DMS53 (cell line): ENCODE results near the gene ELL.

Source experiments
- DNase-seq: peaks from one replicate; lab custom pipeline; 2025; lab: John Stamatoyannopoulos, UW

ELL gene

DNA sequence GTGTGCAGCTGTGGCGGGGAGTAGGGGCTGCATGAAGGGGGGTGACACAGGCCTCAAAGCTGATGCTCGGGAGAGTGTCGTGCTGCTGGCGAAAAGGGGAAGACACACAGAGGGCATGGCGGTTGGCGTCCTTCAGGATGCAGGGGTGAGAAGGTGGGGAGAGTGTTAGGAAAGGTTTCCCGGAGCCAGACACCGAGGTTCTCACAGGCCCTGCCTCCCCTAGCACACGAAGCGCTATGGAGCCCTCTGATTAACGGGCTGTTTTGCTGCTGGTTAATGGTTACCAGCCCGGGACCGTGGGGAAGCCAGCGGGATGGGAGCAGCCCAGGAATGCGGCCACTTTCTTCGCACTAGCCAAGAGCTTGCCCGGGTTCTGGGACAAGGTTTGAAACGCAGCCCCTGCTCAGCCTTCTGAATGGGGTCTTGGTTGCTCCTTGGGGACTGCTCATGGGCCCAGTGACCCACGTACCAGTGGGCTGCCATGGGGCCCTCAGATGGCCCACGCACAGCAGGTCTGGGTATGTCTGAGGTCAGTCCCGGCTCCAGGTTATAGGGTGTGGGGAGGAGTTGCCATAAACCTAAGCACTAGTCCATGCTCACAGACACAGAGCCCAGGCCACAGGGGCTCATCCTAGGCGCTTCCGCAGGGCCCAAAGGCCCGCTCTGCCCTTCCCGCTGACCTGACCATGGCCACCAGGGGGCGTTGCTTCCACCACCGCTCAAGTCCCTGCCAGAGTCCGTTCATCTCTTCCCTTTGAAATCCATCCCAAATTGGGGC, 52.6 kb downstream of the ELL start:
- peak; percentile 62 for DNase-seq

DNA sequence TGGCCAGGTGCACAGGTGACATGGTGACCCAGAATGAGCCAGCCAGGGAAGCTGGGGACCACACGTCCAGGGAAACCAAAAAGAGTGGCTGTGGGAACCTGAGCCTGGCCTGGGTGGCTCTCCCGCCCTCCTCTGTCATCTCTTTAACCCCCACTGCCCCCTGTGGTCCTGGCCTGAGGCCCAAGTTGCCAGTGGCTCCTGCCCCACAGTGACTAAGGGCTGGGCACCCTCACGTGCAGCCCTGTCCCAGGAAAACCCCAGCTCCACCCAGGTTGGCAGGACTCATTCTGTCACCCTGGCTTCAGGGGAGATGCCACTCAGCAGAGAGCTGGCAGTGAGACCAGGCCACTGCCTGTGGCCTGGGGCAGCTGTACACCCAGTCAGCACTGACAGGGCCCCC, 53.4 kb downstream of the ELL start:
- DNase-seq: no peak

DNA sequence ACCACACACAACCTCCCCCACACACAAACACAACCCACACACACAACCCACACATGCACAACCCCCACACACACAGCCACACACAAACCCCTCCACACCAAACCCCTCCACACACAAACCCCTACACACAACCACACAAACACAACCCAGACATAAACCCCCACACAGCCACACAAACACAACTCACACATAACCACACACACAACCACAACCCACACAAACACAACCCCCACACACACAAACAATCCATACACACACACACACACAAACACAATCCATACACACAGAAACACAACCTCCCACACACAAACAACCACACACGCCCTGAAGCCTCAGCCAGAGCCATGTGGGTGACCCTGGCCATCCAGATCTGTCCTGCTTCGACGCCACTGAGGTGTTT, 53.9 kb downstream of the ELL start:
- no peak for DNase-seq

DNA sequence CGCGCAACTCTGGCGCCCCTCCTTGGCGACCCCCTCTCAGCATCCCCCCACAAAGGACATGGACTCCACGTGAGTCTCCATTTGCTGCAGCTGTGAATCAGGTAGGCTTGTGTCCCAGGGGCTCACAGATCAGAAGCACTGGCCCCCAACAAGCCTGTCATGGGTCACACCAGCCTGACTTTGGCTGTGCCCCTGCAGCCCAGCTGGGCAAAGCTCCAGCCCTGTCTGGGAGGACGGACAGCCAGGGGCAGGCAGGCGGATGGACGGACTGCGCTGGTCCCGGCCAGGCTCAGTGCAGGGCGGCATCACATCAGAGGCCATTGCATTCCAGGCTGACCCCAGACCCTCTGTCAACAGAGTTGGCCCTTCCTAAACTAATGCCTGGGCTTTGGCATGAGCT, 55.5 kb downstream of the ELL start:
- no peak for DNase-seq

DNA sequence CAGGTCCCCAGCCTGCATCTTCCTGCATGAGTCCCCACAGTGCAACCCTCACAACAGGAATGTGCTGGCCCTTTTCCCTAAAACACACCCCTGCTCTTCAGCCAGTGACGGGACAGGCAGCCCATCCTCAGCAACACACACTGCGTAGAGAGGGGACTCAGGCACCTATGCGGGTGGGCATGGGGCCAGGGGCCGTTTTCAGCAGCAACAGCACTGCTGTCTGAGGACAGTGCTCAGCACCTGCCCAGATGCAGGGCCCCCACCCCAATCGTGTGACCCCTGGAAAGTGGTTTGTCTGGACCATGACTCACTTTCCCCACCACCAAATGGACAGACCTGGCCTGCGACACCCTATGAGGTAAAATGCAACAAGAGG, 55.9 kb downstream of the ELL start:
- no peak for DNase-seq

DNA sequence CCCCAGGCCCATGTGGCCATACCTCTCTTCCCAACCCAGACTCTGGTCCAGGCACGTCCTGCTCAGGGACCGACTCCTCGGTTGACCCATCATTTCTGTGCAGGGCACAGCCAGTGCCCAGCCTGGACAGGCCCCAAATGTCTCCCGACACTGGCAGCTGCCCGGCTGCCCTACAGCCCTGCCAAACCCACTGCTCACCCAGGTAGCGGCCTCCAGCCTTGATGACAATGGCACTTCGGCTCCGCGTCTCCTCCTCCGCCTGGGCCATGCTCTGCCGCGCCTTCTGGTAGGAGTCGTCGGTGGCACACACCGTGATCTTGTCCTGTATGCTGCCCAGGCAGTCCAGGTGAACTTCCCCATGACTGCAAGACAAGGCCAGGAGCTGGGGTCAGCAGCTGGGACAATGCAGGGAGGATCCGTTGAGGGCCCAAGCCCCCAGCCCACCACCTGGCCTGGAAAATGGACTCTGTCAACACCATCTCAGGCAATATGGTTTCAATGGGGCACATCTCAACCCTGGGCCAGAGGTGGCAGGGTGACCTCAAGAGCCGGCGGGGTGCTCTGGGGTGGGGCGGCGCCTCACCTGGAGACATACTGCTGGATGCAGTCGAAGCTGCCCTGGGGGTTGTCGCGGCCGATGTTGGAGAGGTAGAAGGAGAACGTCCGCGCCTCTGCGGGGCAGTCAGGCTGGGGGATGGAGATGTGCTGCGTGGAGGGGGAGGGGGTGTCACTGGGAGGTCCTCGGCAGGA, 56.5 kb downstream of the ELL start:
- no peak for DNase-seq

DNA sequence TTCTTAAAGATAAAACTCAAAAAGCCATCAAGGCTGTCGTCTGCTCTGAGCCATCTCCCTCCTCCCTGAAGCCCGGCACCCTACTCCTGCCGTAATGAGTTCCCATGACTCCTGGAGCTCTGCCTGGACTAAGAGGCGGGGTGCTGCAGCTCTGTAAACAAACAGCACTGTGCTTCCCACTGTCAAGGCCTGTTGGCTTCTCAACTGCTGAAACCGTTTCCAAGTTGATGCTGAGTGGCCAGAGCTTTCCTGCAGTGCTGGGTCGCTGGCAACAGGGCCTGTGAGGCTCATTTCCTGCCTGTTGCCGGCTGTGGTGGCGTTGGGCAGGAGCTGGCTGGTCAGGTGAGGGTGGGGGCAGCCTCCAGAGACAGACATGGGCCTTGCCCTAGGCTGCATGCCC, 57.2 kb downstream of the ELL start:
- peak; percentile 55 for DNase-seq

DNA sequence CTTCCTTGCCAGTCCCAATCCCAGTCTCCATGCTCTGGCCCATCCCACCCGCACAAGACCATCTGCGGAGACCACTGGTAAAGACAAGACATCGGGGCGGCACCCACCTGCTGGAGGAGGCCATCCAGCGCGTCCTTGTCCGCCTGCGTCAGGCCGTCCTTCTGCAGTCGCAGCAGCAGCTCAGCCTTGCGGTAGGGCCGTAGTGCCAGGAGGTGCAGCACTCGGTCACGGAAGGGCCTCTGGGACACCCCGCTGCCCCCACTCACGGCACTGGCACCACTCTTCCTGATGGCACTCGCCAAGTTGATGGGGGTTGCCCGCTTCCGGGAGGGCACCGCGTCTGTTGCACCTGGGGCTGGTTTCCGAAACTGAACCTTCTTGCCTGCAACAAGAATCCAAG, 60.4 kb downstream of the ELL start:
- no peak for DNase-seq

DNA sequence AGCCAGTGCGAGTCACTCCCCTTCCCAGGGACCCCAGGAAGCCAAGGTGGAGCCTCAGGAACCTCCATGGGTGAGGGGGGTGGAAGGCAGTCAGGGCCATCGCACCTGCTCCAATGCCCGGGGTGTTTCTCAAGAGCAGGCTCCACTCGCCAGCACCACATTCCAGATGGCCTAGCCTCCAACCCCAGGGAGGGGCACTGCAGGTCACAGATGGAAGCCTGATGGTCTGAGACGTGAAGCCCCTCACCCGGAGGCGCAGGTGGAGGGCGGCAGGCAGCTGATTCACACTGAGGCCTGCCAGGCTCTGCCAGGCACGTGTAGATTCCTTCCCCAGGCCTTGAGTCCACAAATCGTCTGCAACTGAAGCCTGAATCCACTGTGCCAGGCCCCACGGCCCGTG, 61.0 kb downstream of the ELL start:
- DNase-seq: no peak

DNA sequence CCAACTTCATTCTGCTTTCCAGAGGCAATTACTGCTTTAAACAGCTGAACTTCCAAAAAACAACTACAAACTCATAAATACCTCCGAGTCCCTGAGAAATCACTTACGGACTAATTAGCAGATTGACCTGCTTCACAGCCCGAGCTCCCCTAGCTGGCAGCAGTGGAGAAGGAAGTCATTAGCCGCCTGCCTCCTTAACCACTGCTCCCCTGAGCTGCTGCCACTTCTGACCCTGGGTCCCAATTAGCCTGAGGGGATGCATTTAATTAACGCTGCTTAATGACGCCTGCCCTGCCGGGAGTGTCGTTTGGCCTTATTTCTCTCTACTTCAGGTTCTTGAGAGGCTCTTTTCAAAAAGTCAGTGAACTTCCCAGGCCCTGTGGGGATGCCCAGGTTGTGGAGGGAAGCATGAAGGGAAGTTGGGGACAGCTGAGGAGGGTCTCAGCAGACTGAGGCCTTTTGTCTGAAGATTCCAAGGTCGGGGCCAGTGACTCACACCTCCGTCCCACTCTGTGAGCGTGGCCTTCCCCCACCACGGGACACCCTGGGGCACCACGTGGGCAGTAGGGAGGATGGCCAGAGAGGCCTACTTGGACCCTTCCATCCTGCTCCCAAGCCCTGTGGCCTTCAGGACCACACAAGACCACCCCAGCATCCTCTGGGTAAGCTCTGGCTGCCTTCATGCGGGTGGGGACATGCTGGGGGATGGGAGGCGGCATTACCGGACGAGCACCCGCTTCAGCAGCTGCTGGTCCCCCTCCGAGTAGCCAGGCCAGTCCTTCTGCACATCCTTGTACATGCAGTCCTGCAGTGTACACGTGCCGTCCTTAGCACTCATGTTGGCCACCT, 64.2 kb downstream of the ELL start:
- DNase-seq: no peak

DNA sequence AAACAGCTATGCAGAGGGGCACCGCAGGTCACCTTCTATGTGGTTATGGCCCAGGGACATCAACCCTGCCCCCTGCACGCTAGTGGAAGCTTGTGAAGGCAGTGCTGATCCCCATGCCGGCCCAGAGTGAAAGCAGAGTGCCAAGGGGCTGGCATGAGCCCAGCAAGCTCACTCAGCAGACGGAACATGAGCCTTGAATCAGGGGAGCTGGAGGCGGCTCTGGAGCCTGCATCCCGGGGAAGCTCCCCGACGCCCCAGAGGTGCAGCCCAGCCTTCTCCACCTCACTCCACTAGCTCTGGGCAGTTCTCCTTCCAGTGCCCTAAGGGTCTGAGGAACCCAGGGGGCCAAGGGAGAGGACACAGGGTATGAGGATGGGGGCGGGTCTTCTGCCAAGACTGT, 64.9 kb downstream of the ELL start:
- no peak for DNase-seq

DNA sequence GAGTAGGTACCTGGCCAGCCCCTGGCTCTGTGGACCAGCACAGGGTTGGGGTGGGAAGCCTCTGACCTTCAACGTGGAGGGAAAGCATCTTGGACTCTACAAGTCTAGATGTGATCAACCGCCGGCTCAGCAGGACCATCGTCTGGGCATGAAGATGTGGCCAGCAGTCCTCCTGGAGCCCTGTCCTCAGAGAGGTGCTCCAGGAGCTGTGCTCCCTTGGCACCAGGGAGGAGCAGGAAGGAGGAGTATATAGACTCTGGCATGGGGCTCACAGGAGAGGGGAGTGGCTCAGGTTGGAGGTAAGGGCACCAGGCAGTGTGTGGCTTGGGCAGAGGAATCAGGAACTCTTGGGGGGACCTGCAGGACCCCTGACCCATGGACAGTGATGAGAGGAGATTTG, 65.6 kb downstream of the ELL start:
- no peak for DNase-seq

DNA sequence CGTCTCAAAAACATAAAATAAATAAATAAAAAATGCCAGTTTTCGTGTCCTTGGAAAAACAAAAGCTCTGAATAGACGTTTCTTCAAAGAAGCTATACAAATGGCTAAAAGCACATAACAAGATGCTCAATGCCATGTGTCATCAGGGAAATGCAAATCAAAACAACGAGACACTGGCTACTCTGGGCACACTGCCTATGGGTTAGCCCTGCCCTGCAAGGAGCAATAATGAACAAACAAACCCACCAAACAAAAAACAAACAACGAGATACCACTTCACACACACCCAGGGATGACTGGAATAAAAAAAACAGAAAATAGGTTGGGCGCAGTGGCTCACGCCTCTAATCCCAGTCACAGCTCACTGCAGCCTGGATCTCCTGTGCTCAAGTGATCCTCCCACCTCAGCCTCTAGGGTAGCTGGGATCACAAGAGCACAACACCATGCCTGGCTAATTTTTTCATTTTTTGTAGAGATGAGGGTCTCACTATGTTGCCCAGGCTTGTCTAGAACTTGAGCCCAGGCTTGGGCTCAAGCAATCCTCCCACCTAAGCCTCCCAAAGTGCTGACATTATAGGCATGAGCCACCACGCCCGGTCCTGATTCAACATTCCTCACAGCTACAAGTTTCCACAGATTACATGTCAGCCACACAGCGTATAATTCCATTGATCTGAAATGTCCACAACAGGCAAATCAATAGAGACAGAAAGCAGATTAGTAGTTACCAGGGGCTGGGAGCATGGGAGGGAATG, 68.4 kb downstream of the ELL start:
- DNase-seq: no peak

DNA sequence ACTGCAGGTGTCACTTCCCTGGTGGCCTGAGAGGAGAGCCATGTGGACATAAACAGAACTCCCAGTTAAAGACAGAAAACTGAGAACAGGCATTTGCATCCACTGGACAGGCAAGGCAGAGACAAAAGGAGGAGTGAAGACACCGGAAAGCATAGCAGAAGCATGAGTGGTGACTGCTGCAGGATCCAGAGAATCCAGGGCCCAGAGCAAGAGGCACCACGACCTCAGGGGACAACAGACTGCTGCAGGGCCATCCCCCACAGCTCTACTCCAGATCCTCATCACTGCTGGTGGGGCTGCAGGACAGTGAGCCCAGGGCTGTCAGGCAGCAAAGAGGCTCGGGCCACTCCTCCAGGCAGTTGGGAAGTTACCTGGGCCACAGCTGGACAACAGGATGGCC, 69.5 kb downstream of the ELL start:
- DNase-seq: no peak

DNA sequence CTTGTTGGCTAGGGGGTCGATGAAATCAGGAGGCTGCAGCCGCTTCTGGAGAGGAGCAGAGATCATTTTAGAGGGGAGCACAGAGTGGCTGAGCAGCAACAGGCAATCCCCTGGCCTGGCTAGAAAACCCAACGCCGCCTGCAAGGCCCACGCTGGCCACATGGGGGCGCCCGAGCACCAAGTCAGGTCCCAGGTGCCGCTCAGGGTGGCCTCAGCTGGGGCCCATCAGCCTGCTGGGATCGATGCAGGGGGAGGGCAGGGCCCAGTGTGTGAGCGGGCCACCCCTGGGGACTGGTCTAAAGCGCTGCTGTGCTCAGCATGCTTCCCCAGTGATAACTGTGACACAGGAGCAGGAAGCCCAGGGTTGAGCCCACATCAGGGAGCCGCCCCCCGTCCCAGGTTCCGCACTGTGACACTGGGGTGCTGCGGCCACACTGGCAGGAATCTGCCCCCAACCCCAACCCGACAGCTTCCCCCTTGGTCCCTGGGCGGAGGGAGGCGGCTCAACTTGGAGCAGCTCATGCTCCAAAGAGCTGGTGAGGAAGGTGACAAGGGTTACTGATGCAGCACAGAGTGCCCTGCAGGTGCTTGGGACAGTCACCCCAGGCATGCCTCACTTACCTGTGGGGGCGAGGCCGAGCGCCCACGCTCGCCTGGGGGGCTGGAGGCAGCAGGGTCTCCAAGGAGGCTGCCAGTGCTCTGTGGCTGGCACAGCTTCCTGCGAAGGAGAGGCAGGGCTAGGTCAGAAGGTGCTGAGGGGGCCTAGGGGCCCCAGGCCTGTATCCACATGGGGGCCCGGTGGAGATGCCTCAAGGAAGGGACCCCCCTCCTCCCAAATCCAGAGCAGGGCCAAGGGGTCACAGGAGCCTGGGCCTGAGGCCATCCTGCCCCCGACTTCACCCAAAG, 70.7 kb downstream of the ELL start:
- peak; percentile 79 for DNase-seq

DNA sequence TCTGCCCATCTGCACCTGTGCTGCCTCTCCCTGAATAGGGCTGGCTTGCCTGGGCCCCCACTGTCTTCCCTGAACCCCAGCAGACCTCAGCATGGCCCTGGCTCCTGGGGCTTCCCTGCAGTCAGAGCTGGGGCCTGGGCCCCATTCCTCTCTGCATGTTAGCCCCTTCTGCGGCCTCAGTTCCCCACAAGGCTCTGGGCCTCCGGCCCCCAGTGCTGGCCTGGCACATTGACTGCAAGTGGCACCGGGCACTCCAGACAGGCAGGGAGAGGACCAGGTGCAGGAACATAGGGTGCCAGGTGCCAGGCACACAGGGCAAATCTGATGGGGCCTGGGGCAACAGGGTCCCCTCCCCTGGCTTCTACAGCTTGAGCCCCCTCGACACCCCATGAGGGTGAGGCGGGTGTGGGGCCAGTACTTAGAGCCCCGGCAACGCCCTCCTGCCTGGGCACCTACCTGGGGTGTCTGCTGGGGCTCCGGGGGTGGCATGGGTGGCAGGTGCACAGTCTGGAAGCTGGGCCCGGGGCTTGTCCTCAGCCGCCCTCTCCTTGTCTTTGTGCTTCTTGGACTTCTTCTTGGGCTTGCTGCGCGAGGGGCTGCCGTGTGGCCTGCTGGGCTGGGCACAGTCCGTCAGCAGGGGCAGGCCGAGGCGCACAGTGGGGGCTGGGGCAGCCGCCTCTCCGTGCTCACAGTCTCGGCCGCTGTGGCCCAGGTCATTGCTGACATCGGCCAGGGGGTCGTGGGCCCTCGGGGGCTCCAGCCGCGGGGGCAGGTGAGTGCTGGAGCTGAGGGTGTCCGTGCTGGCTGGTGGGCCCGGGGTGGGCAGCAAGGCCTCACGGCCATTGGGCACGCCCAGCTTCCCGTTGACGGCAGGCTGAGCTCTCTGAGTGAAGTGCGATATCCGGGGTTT, 71.6 kb downstream of the ELL start:
- DNase-seq: no peak

DNA sequence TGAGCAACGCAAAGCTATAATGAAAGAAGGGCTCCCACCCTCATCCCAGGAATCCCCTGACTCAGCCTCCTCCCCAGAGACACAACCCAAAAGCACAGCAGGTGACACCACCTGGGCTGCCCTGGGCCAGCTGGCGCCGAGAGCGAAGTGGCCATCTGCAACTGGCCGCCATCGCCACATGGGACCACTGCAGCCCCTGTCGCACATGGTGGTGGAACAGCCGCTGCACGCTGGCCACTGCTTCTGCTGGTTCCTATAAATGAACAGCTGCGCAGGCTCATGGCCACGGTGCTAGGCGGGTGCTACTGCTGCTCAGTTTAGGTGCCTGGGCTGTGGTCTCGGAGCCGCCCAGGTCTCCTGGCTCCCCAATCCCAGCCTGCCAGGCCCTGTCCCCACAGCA, 72.3 kb downstream of the ELL start:
- DNase-seq: no peak

DNA sequence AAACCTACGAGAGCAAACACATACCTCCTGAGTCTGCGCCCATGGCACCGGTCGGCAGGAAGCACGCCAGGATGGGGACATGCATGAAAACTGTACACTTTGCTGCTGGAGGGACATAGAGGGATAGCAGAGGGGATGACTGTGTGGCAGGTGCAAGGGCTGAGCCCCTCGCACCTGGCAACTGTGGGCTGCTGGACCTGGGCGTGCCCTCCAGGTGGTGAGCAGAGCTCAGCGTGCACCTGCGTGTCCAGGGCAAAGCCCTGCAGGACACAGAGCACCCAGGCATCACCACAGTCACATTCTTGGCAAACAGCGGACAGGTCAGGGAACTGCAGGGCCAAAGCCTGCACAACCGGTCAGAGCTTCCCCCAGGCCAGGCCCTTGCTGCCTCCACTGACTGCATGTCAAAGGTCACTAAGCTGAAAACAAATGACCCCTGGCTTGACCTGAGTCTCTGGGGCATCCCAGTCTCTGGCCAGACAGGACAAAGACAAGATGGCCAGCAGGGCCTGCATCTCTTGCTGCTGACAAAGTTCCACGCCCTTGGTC, 75.0 kb downstream of the ELL start:
- no peak for DNase-seq

DNA sequence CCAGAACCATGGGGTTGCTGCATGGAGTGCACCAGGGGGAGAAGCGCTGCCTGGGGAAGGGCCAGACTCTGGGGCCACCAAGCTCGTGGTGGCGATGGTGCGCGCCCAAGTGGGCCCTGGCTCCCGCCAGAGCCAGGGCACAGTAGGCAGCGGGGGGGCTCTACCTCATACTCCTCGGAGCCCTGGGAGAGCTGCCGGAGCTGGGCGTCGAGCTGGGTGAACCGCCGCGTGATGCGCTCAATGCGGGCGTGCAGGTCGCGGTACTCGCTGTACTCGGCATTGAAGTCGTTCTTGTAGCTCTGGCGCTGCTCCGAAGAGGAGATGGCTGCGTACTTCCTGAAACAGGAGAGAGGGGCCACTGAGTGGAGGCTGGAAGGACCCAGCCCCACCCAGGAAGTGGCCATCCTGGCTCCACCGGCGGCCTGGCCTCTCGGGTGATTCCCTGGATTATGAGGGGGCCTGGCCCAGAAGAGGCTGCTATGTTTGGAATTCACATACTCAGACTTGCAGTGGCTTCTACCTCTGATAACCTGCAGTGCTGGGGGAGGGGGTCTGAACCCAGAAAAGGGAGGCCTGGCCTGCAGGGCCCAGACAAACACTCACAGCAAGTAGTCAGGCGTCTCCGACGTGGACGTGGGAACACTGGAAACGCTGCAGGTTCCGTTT, 75.6 kb downstream of the ELL start:
- DNase-seq: no peak
